Liver (tissue), 9 donors: ENCODE results near the gene ADAM30. TPM values are rescaled to one million over a fixed set of nuclear protein-coding genes. Genes with fewer than 3 reads are reported as not detected.

Source experiments
- DNase-seq: peaks from one replicate; pipeline ENCODE4 v3.0.0-alpha.2; 2017; ENCODE audit warnings: low spot score
- H3K27ac ChIP-seq, 2 donors: one replicate each; pipeline ENCODE4 v1.7.0; 2013; ENCODE audit warnings: inconsistent platforms in 2 of 2, low read length in 2 of 2, control low read depth in 1 of 2, low read depth in 1 of 2, mild to moderate bottlenecking in 1 of 2
- H3K27me3 ChIP-seq, 4 donors: one replicate each; pipeline versions ENCODE4 v1.6.1 to v1.7.0; 2013; ENCODE audit warnings: low read length in 3 of 4, inconsistent platforms in 1 of 4, mild to moderate bottlenecking in 1 of 4, moderate library complexity in 1 of 4; ENCODE audit not compliant: control insufficient read depth in 4 of 4, insufficient read depth in 4 of 4
- H3K36me3 ChIP-seq, 4 donors: one replicate each; pipeline versions ENCODE4 v1.6.1 to v1.7.0; 2013; ENCODE audit warnings: low read length in 3 of 4, mild to moderate bottlenecking in 3 of 4, low read depth in 1 of 4, moderate library complexity in 1 of 4; ENCODE audit not compliant: control insufficient read depth in 4 of 4, insufficient read depth in 3 of 4
- H3K4me1 ChIP-seq, 4 donors: one replicate each; pipeline versions ENCODE4 v1.6.1 to v1.7.0; 2013; ENCODE audit warnings: low read length in 3 of 4, mild to moderate bottlenecking in 3 of 4, moderate library complexity in 1 of 4; ENCODE audit not compliant: control insufficient read depth in 4 of 4, insufficient read depth in 4 of 4
- H3K4me3 ChIP-seq, 3 donors: one replicate each; pipeline versions ENCODE4 v1.6.1 to v1.7.0; 2013; ENCODE audit warnings: low read length in 3 of 3, control low read depth in 1 of 3, low read depth in 1 of 3, mild to moderate bottlenecking in 1 of 3
- H3K9ac ChIP-seq, 2 donors: one replicate each; pipeline ENCODE4 v1.7.0; 2013; ENCODE audit warnings: low read length in 2 of 2, mild to moderate bottlenecking in 2 of 2, moderate library complexity in 2 of 2, control low read depth in 1 of 2, low read depth in 1 of 2
- H3K9me3 ChIP-seq, 4 donors: one replicate each; pipeline versions ENCODE4 v1.6.1 to v1.7.0; 2013; ENCODE audit warnings: low read length in 3 of 4; ENCODE audit not compliant: control insufficient read depth in 4 of 4
- ATF3 ChIP-seq: IDR thresholded peaks from 2 replicates; pipeline ENCODE4 v1.6.1; 2016; ENCODE audit warnings: antibody characterized with exemption
- CTCF ChIP-seq: fragments of 150-350 bp; IDR thresholded peaks from 2 replicates; pipeline ENCODE4 v1.5.1; 2017; ENCODE audit warnings: improper control_type of control experiment, low read depth, low read length; ENCODE audit not compliant: missing input control
- EGR1 ChIP-seq, 2 donors: IDR thresholded peaks; 2 replicates each; pipeline ENCODE4 v1.6.1; 2016 to 2018; ENCODE audit warnings: antibody characterized with exemption in 2 of 2, low read depth in 2 of 2
- FOXA1 ChIP-seq: IDR thresholded peaks from 2 replicates; pipeline ENCODE4 v1.6.1; 2016; ENCODE audit warnings: antibody characterized with exemption
- FOXA2 ChIP-seq: IDR thresholded peaks from 2 replicates; pipeline ENCODE4 v1.6.1; 2016; ENCODE audit warnings: antibody characterized with exemption
- GABPA ChIP-seq, 2 donors: IDR thresholded peaks in 1 of 2; conservative IDR thresholded peaks in 1 of 2; 2 replicates each; pipeline ENCODE4 v1.6.1; 2016; ENCODE audit warnings: antibody characterized with exemption in 2 of 2, mild to moderate bottlenecking in 1 of 2, moderate library complexity in 1 of 2
- HNF4A ChIP-seq, 2 donors: conservative IDR thresholded peaks; 2 replicates each; pipeline ENCODE4 v1.6.1; 2016; ENCODE audit warnings: antibody characterized with exemption in 2 of 2, mild to moderate bottlenecking in 2 of 2
- HNF4G ChIP-seq: IDR thresholded peaks from 2 replicates; pipeline ENCODE4 v1.6.1; 2016; ENCODE audit warnings: antibody characterized with exemption
- JUND ChIP-seq, 2 donors: IDR thresholded peaks; 2 replicates each; pipeline ENCODE4 v1.6.1; 2016; ENCODE audit warnings: antibody characterized with exemption in 2 of 2
- MAX ChIP-seq: IDR thresholded peaks from 2 replicates; pipeline ENCODE4 v1.6.1; 2016; ENCODE audit warnings: antibody characterized with exemption
- NR2F2 ChIP-seq: IDR thresholded peaks from 2 replicates; pipeline ENCODE4 v1.6.1; 2016; ENCODE audit warnings: antibody characterized with exemption
- RAD21 ChIP-seq, 2 donors: IDR thresholded peaks; 2 replicates each; pipeline ENCODE4 v1.6.1; 2016; ENCODE audit warnings: antibody characterized with exemption in 2 of 2, mild to moderate bottlenecking in 2 of 2
- REST ChIP-seq: IDR thresholded peaks from 2 replicates; pipeline ENCODE4 v1.6.1; 2016; ENCODE audit warnings: antibody characterized with exemption, mild to moderate bottlenecking
- RXRA ChIP-seq, 2 donors: IDR thresholded peaks; 2 replicates each; pipeline ENCODE4 v1.6.1; 2017 to 2018; ENCODE audit warnings: antibody characterized with exemption in 2 of 2, mild to moderate bottlenecking in 1 of 2
- SP1 ChIP-seq: IDR thresholded peaks from 2 replicates; pipeline ENCODE4 v1.6.1; 2018; ENCODE audit warnings: antibody characterized with exemption, mild to moderate bottlenecking
- TAF1 ChIP-seq: conservative IDR thresholded peaks from 2 replicates; pipeline ENCODE4 v1.6.1; 2016; ENCODE audit warnings: antibody characterized with exemption, mild to moderate bottlenecking
- YY1 ChIP-seq: IDR thresholded peaks from 2 replicates; pipeline ENCODE4 v1.6.1; 2016; ENCODE audit warnings: antibody characterized with exemption, mild to moderate bottlenecking
- WGBS: extraction: QIAGEN DNeasy Blood & Tissue Kit; methylation state at CpG from one replicate; pipeline ENCODE4 v1.1.7; 2013; 5-methylcytosine and 5-hydroxymethylcytosine counted together
- polyA plus RNA-seq, 2 donors: library from polyadenylated mRNA; stranded (reverse) in 1 of 2; unstranded in 1 of 2; fragments of 200-250 nt in 1 of 2; fragments of >200 nt in 1 of 2; fragmentation: Nextera tagmentation in 1 of 2; extraction: Ambion mirVana in 1 of 2; gene quantifications; one replicate each; pipeline versions ENCODE4 v1.2.1 to v1.2.3, GENCODE V29; 2013 to 2015
- total RNA-seq, 2 donors: library from RNA; depleted of rRNA; stranded (reverse); fragments of >200 nt; gene quantifications; one replicate each; pipeline ENCODE4 v1.2.3, GENCODE V29; 2014
- donor health status: healthy.
- donor health status: healthy.
- donor health status: healthy.
- donor health status: healthy.
- donor health status: healthy.

The ADAM30 gene
- total and polyA plus RNA-seq, 4 donors, result not detected

GRCh38 chr1:119937198-119937597 is 40.9 kb upstream of the ADAM30 start:
- H3K4me1 ChIP-seq, result no peaks in the 10 kb centered on the region
- DNase-seq, result no peak
- H3K27ac ChIP-seq, result no peak overlapping the region
- H3K4me3 ChIP-seq, result no peak overlapping the region
- WGBS, result 98% methylated on average over 5 of the region's 5 CpGs
- H3K9ac ChIP-seq, result no peak overlapping the region
- no peaks in the 10 kb centered on the region for H3K9me3 ChIP-seq
- H3K27me3 ChIP-seq, result no peaks in the 10 kb centered on the region
- peaks cover 28 to 72% (median 71%) of the 10 kb centered on the region in 4 donors for H3K36me3 ChIP-seq
- TF ChIP-seq YY1, result no peak
- no peak for TF ChIP-seq JUND (IDR thresholded peaks at IDR 0.05)

- Histone ChIP-seq H3K27ac (no peak overlapping the region), H3K4me1 (no peaks in the 10 kb centered on the region), H3K36me3 (peaks cover 25 to 66% (median 66%) of the 10 kb centered on the region in 4 donors), H3K27me3 (no peaks in the 10 kb centered on the region), H3K9me3 (no peaks in the 10 kb centered on the region), H3K9ac (no peak overlapping the region), H3K4me3 (no peak overlapping the region)
- no peak for DNase-seq
- 97% methylated on average over 2 of the region's 2 CpGs for WGBS
- TF ChIP-seq HNF4A (conservative IDR thresholded peaks at IDR 0.05) (no peak), FOXA1 (no peak), EGR1 (IDR thresholded peaks at IDR 0.05; ENCODE audit: low read depth in 2 of 2) (no peak), MAX (no peak), SP1 (no peak), TAF1 (no peak), RXRA (IDR thresholded peaks at IDR 0.05) (no peak), HNF4G (no peak), JUND (IDR thresholded peaks at IDR 0.05) (no peak), CTCF (no peak)
Measured at GRCh38 chr1:119935915-119936314, 39.6 kb upstream of the ADAM30 start.

GRCh38 chr1:119935373-119935772 is 39.1 kb upstream of the ADAM30 start:
- H3K4me1 ChIP-seq, result no peaks in the 10 kb centered on the region
- H3K27me3 ChIP-seq, result no peaks in the 10 kb centered on the region
- H3K36me3 ChIP-seq, result peaks cover 22 to 65% (median 62%) of the 10 kb centered on the region in 4 donors
- no peak overlapping the region for H3K9ac ChIP-seq
- H3K9me3 ChIP-seq, result no peaks in the 10 kb centered on the region
- no peak overlapping the region for H3K27ac ChIP-seq
- DNase-seq, result no peak
- WGBS, result 63% methylated on average over 1 of the region's 1 CpG
- no peak overlapping the region for H3K4me3 ChIP-seq
- TF ChIP-seq RXRA (IDR thresholded peaks at IDR 0.05) (no peak), MAX (no peak), RAD21 (IDR thresholded peaks at IDR 0.05) (no peak), TAF1 (no peak), HNF4A (conservative IDR thresholded peaks at IDR 0.05) (no peak), ATF3 (no peak), JUND (IDR thresholded peaks at IDR 0.05) (no peak), GABPA (IDR thresholded peaks at IDR 0.05 in 1 of 2, conservative IDR thresholded peaks at IDR 0.05 in 1 of 2) (no peak), FOXA2 (no peak), FOXA1 (no peak), HNF4G (no peak), YY1 (no peak), REST (no peak), NR2F2 (no peak), SP1 (no peak)
